ENCODE results near the gene TAF11L4.
"Not testable (repeated sequence)": the region's sequence is repeated elsewhere in the genome, so short reads cannot be mapped to it uniquely, and the experiment has no call there.

Gene TAF11L4

GRCh38 chr5:17518067-17518466 is 3.5 kb upstream of the TAF11L4 start, which contains the start of gene TAF11L3:
TAF11L3 (plus strand) TSS chr5:17518367.
- not testable (repeated sequence) for H3K9me3 ChIP-seq (ENCODE audit: low read length); H3K27me3 ChIP-seq (ENCODE audit: insufficient read depth, low read length); H3K36me3 ChIP-seq (ENCODE audit: insufficient read depth, low read length)

GRCh38 chr5:17519508-17519907 is 2.1 kb upstream of the TAF11L4 start:
- H3K4me3 ChIP-seq (ENCODE audit: low read length); H2AFZ ChIP-seq (ENCODE audit: low read depth, low read length); H3K9me3 ChIP-seq (ENCODE audit: low read length); H3K27me3 ChIP-seq (ENCODE audit: insufficient read depth, low read length); H3K4me1 ChIP-seq (ENCODE audit: insufficient read depth, low read length); H3K36me3 ChIP-seq (ENCODE audit: insufficient read depth, low read length): not testable (repeated sequence)

More at GRCh38 chr5:17518067-17518466, 3.5 kb upstream of the TAF11L4 start, which contains the start of gene TAF11L3:
- H2AFZ ChIP-seq (ENCODE audit: low read depth, low read length); H3K4me1 ChIP-seq (ENCODE audit: insufficient read depth, low read length); H3K4me3 ChIP-seq (ENCODE audit: low read length): not testable (repeated sequence)

- not testable (repeated sequence) for H3K4me3 ChIP-seq (ENCODE audit: low read length); H3K4me1 ChIP-seq (ENCODE audit: insufficient read depth, low read length); H3K9me3 ChIP-seq (ENCODE audit: low read length); H2AFZ ChIP-seq (ENCODE audit: low read depth, low read length); H3K27me3 ChIP-seq (ENCODE audit: insufficient read depth, low read length); H3K36me3 ChIP-seq (ENCODE audit: insufficient read depth, low read length)
Observed at GRCh38 chr5:17524935-17525334, 3.3 kb downstream of the TAF11L4 start, which contains the start of gene TAF11L5. TAF11L5 (plus strand) TSS chr5:17525235.

GRCh38 chr5:17526504-17526903 is 4.9 kb downstream of the TAF11L4 start:
- H3K4me3 ChIP-seq (ENCODE audit: low read length); H3K27me3 ChIP-seq (ENCODE audit: insufficient read depth, low read length); H3K9me3 ChIP-seq (ENCODE audit: low read length); H3K4me1 ChIP-seq (ENCODE audit: insufficient read depth, low read length); H3K36me3 ChIP-seq (ENCODE audit: insufficient read depth, low read length); H2AFZ ChIP-seq (ENCODE audit: low read depth, low read length): not testable (repeated sequence)

GRCh38 chr5:17528369-17528768 is 6.8 kb downstream of the TAF11L4 start, which contains the start of gene TAF11L6:
TAF11L6 (plus strand) TSS chr5:17528669.
- H2AFZ ChIP-seq (ENCODE audit: low read depth, low read length); H3K4me1 ChIP-seq (ENCODE audit: insufficient read depth, low read length); H3K27me3 ChIP-seq (ENCODE audit: insufficient read depth, low read length); H3K9me3 ChIP-seq (ENCODE audit: low read length); H3K36me3 ChIP-seq (ENCODE audit: insufficient read depth, low read length); H3K4me3 ChIP-seq (ENCODE audit: low read length): not testable (repeated sequence)
